Gastrocnemius medialis (tissue), 4 donors: Measurements from ENCODE around the gene FRMD3. TPM values are rescaled to one million over a fixed set of nuclear protein-coding genes. Genes with fewer than 3 reads are reported as not detected.
A peak's percentile ranks its signal among the peaks of the same experiment; 100 is the strongest.

Source experiments
- ATAC-seq, 2 donors: fragments of 150-250 bp; one replicate each; pipeline ENCODE4 v1.9.1; 2016
- DNase-seq, 2 donors: peaks; one replicate each; pipeline ENCODE4 v3.0.0-alpha.2; 2019
- H3K27ac ChIP-seq, 4 donors: fragments of 200-600 bp; sonication (generic); 1 replicate in 1 of 4; 2 replicates in 3 of 4; pipeline ENCODE4 v1.5.1; 2016 to 2018; ENCODE audit warnings: mild to moderate bottlenecking in 2 of 4, moderate library complexity in 1 of 4
- H3K27me3 ChIP-seq, 3 donors: fragments of 200-600 bp; sonication (generic) in 2 of 3; 1 replicate in 1 of 3; 2 replicates in 2 of 3; pipeline versions ENCODE4 v1.5.1 to v1.6.0; 2016 to 2019; ENCODE audit warnings: mild to moderate bottlenecking in 1 of 3, moderate library complexity in 1 of 3
- H3K36me3 ChIP-seq, 2 donors: fragments of 200-600 bp; sonication (generic) in 1 of 2; one replicate each; pipeline ENCODE4 v1.5.1; 2017 to 2018
- H3K4me1 ChIP-seq, 2 donors: fragments of 200-600 bp; sonication (generic) in 1 of 2; one replicate each; pipeline ENCODE4 v1.5.1; 2016 to 2017; ENCODE audit warnings: mild to moderate bottlenecking in 2 of 2
- H3K4me3 ChIP-seq, 4 donors: fragments of 200-600 bp; sonication (generic) in 3 of 4; 1 replicate in 1 of 4; 2 replicates in 3 of 4; pipeline ENCODE4 v1.5.1; 2016 to 2019; ENCODE audit warnings: mild to moderate bottlenecking in 2 of 4
- H3K9me3 ChIP-seq, 3 donors: fragments of 200-600 bp; sonication (generic) in 2 of 3; 1 replicate in 1 of 3; 2 replicates in 2 of 3; pipeline ENCODE4 v1.5.1; 2016 to 2019
- CTCF ChIP-seq, 5 experiments: fragments of 450-650 bp in 3 of 5; fragments of 200-600 bp in 2 of 5; sonication (generic) in 2 of 5; IDR thresholded peaks in 4 of 5; conservative IDR thresholded peaks in 1 of 5; 1 replicate in 4 of 5; 2 replicates in 1 of 5; pipeline ENCODE4 v1.5.1; 2016 to 2019; ENCODE audit warnings: antibody characterized with exemption in 5 of 5, mild to moderate bottlenecking in 3 of 5, moderate library complexity in 3 of 5
- POLR2A ChIP-seq, 2 donors: fragments of 450-650 bp; IDR thresholded peaks; one replicate each; pipeline ENCODE4 v1.6.1; 2017; ENCODE audit warnings: antibody characterized with exemption in 2 of 2, mild to moderate bottlenecking in 2 of 2, moderate library complexity in 2 of 2
- in situ Hi-C, 4 donors: fragments of 200-750 bp; cut with MboI; loops; one replicate each; pipeline versions ENCODE4 v1.15.0 to v1.8.0; 2017; ENCODE audit warnings: low sequenced_read_pairs in 4 of 4
- intact Hi-C: fragments of 100-400 bp; cut with DNase I; formaldehyde crosslinking; loops from one replicate; pipeline ENCODE4 v1.15.1; 2023; ENCODE audit warnings: low total_unique reads
- total RNA-seq, 4 donors: library from RNA; depleted of rRNA; stranded (reverse); fragments of >200 nt; gene quantifications; one replicate each; pipeline versions ENCODE4 v1.1.0 to v1.2.3, GENCODE V29; 2016

Gene FRMD3
- total RNA-seq, 4 donors from 2014 or later = 62.3 to 120 (median 94.6) TPM

GRCh38 chr9:83208065-83208850, 329.9 kb downstream of the FRMD3 start:
- intact Hi-C loops = no loop called here
- Histone ChIP-seq H3K4me1 (no peaks in the 10 kb centered on the region), H3K9me3 (no peaks in the 10 kb centered on the region), H3K27ac (no peak overlapping the region), H3K27me3 (no peaks in the 10 kb centered on the region), H3K36me3 (no peaks in the 10 kb centered on the region), H3K4me3 (no peak overlapping the region)
- ATAC-seq (no peak), DNase-seq (no peak)
- no peak for TF ChIP-seq POLR2A (IDR thresholded peaks at IDR 0.05)
- no peak for TF ChIP-seq CTCF (IDR thresholded peaks at IDR 0.05 in 4 of 5, conservative IDR thresholded peaks at IDR 0.05 in 1 of 5)
- in situ Hi-C loops = loop anchor here in 3 of 4 donors (10.0 to 25.0 kb wide), 2 partner anchors 329 to 337 kb away; partner anchors contain the start of gene FRMD3 (in 2 of the 3)

GRCh38 chr9:83204047-83204446, 334.2 kb downstream of the FRMD3 start:
- no peaks in the 10 kb centered on the region for H3K4me1 ChIP-seq
- no peaks in the 10 kb centered on the region for H3K36me3 ChIP-seq
- H3K9me3 ChIP-seq = no peaks in the 10 kb centered on the region
- ATAC-seq = no peak
- H3K4me3 ChIP-seq = no peak overlapping the region
- intact Hi-C loops (no loop called here), in situ Hi-C loops (loop anchor here in 3 of 4 donors (10.0 to 25.0 kb wide), 2 partner anchors 333 to 341 kb away; partner anchors contain the start of gene FRMD3 (in 2 of the 3))
- H3K27me3 ChIP-seq = no peaks in the 10 kb centered on the region
- H3K27ac ChIP-seq = no peak overlapping the region
- peak in 2 of 5 experiments; percentile 13 to 39 for TF ChIP-seq CTCF (IDR thresholded peaks at IDR 0.05 in 4 of 5, conservative IDR thresholded peaks at IDR 0.05 in 1 of 5)
- TF ChIP-seq POLR2A (IDR thresholded peaks at IDR 0.05) = no peak
- no peak for DNase-seq

- Histone ChIP-seq H3K36me3 (no peaks in the 10 kb centered on the region), H3K27me3 (no peaks in the 10 kb centered on the region), H3K4me1 (no peaks in the 10 kb centered on the region), H3K4me3 (no peak overlapping the region), H3K9me3 (no peaks in the 10 kb centered on the region), H3K27ac (no peak overlapping the region)
- no peak for ATAC-seq
- TF ChIP-seq POLR2A (IDR thresholded peaks at IDR 0.05) = no peak
- no peak for TF ChIP-seq CTCF (IDR thresholded peaks at IDR 0.05 in 4 of 5, conservative IDR thresholded peaks at IDR 0.05 in 1 of 5)
- DNase-seq = no peak
- in situ Hi-C loops (loop anchor here in 3 of 4 donors (10.0 to 25.0 kb wide), 2 partner anchors 337 to 344 kb away; partner anchors contain the start of gene FRMD3 (in 2 of the 3)), intact Hi-C loops (no loop called here)
Measured at GRCh38 chr9:83200531-83200930, 337.7 kb downstream of the FRMD3 start.

GRCh38 chr9:83199832-83200231, 338.4 kb downstream of the FRMD3 start:
- in situ Hi-C loops = loop anchor here in 3 of 4 donors (10.0 to 25.0 kb wide), 2 partner anchors 337 to 345 kb away; partner anchors contain the start of gene FRMD3 (in 2 of the 3)

More at GRCh38 chr9:83199832-83200231, 338.4 kb downstream of the FRMD3 start:
- H3K9me3 ChIP-seq = no peaks in the 10 kb centered on the region
- no peaks in the 10 kb centered on the region for H3K27me3 ChIP-seq
- H3K4me1 ChIP-seq = no peaks in the 10 kb centered on the region
- intact Hi-C loops = loop anchor here (2.0 kb wide), 1 partner anchor 345 kb away; no protein-coding TSS in a partner anchor
- DNase-seq (no peak), ATAC-seq (no peak)
- H3K27ac ChIP-seq = no peak overlapping the region
- no peak overlapping the region for H3K4me3 ChIP-seq
- TF ChIP-seq CTCF (IDR thresholded peaks at IDR 0.05 in 4 of 5, conservative IDR thresholded peaks at IDR 0.05 in 1 of 5) (no peak), POLR2A (IDR thresholded peaks at IDR 0.05) (no peak)
- no peaks in the 10 kb centered on the region for H3K36me3 ChIP-seq
